SK-MEL-5 (cell line): Measurements from ENCODE around the gene SLC13A3. TPM values are rescaled to one million over a fixed set of nuclear protein-coding genes. Genes with fewer than 3 reads are reported as not detected.

Experiments
- DNase-seq: peaks from one replicate; pipeline ENCODE4 v3.0.0-alpha.2; 2016; ENCODE audit warnings: low read depth, low spot score
- in situ Hi-C: cut with HindIII; loops from 2 replicates; pipeline ENCODE4 v1.10.0; 2016; ENCODE audit warnings: low sequenced_read_pairs, high pct_unique_total_duplicates, low pct_unique_long_range_greater_than_20kb
- total RNA-seq: library from RNA; depleted of rRNA; stranded (reverse); fragments of >200 nt; shearing (Covaris generic); gene quantifications from 2 replicates; pipeline ENCODE4 v1.2.3, GENCODE V29; 2014

Gene SLC13A3
- total RNA-seq, 1 experiment from 2014 or later = 5.2 TPM

- no peak for DNase-seq
- in situ Hi-C loops = no loop called here
Measured at GRCh38 chr20:46601603-46602122, 49.6 kb downstream of the SLC13A3 start.

- in situ Hi-C loops = no loop called here
- DNase-seq = no peak
Measured at GRCh38 chr20:46600286-46600752, 50.9 kb downstream of the SLC13A3 start.

GRCh38 chr20:46599227-46599987 is 51.9 kb downstream of the SLC13A3 start:
- in situ Hi-C loops = no loop called here
- peak; percentile 79 for DNase-seq

GRCh38 chr20:46595933-46596332 is 55.3 kb downstream of the SLC13A3 start:
- no peak for DNase-seq
- in situ Hi-C loops = no loop called here

- DNase-seq = no peak
- in situ Hi-C loops = no loop called here
Measured at GRCh38 chr20:46594725-46595124, 56.5 kb downstream of the SLC13A3 start.

- in situ Hi-C loops = no loop called here
- peak; percentile 48 for DNase-seq
Measured at GRCh38 chr20:46592580-46593362, 58.5 kb downstream of the SLC13A3 start.

- in situ Hi-C loops = no loop called here
- no peak for DNase-seq
Measured at GRCh38 chr20:46590443-46590842, 60.8 kb downstream of the SLC13A3 start.

GRCh38 chr20:46588532-46589511 is 62.4 kb downstream of the SLC13A3 start:
- no peak for DNase-seq
- in situ Hi-C loops = no loop called here

GRCh38 chr20:46587986-46588385 is 63.3 kb downstream of the SLC13A3 start:
- in situ Hi-C loops = no loop called here
- DNase-seq = no peak

GRCh38 chr20:46586724-46587123 is 64.5 kb downstream of the SLC13A3 start:
- in situ Hi-C loops = no loop called here
- no peak for DNase-seq

GRCh38 chr20:46584508-46584907 is 66.8 kb downstream of the SLC13A3 start:
- no peak for DNase-seq
- in situ Hi-C loops = no loop called here

GRCh38 chr20:46583411-46584214 is 67.6 kb downstream of the SLC13A3 start:
- in situ Hi-C loops = no loop called here
- peak; percentile 71 for DNase-seq

GRCh38 chr20:46582648-46583047 is 68.6 kb downstream of the SLC13A3 start:
- no peak for DNase-seq
- in situ Hi-C loops = no loop called here

- in situ Hi-C loops = no loop called here
Measured at GRCh38 chr20:46581391-46581790, 69.9 kb downstream of the SLC13A3 start.

GRCh38 chr20:46580613-46581205 is 70.5 kb downstream of the SLC13A3 start:
- in situ Hi-C loops = no loop called here
- no peak for DNase-seq

More at GRCh38 chr20:46581391-46581790, 69.9 kb downstream of the SLC13A3 start:
- DNase-seq = peak; percentile 25

- in situ Hi-C loops = no loop called here
- no peak for DNase-seq
Measured at GRCh38 chr20:46578745-46579144, 72.5 kb downstream of the SLC13A3 start.
